Activated CD4-positive, alpha-beta T cell treated with anti-CD3 and anti-CD28 coated beads for 36 hours (primary cell): ENCODE results near the gene RARB. TPM values are rescaled to one million over a fixed set of nuclear protein-coding genes. Genes with fewer than 3 reads are reported as not detected.

Experiments
- ATAC-seq: fragments of 200-7000 bp; cut with Tn5 transposase; one replicate; pipeline ENCODE4 v1.10.0; 2021; ENCODE audit warnings: mild to moderate bottlenecking, moderate library complexity
- CTCF ChIA-PET: fragments of 350-600 bp; sonication (Branson Sonifier 250); formaldehyde crosslinking; loops from one replicate; lab custom pipeline; 2021; ENCODE audit warnings: antibody characterized with exemption; lab: Charles Lee
- POLR2A ChIA-PET: fragments of 350-600 bp; sonication (Branson Sonifier 250); formaldehyde crosslinking; loops from one replicate; lab custom pipeline; 2021; ENCODE audit warnings: antibody characterized with exemption, inconsistent platforms; lab: Charles Lee
- DNase-seq: peaks from one replicate; pipeline ENCODE4 v3.0.0-alpha.2; 2020
- H3K27ac Mint-ChIP-seq: one replicate; pipeline ENCODE4 v1.8.0; 2021; ENCODE audit warnings: mixed read lengths
- H3K27me3 Mint-ChIP-seq: one replicate; pipeline ENCODE4 v1.8.0; 2021; ENCODE audit warnings: mixed read lengths
- H3K36me3 Mint-ChIP-seq: one replicate; pipeline ENCODE4 v1.8.0; 2021; ENCODE audit warnings: low read depth, mixed read lengths
- H3K4me1 Mint-ChIP-seq: one replicate; pipeline ENCODE4 v1.8.0; 2021; ENCODE audit warnings: mixed read lengths
- H3K4me3 Mint-ChIP-seq: one replicate; pipeline ENCODE4 v1.8.0; 2021; ENCODE audit warnings: mild to moderate bottlenecking, moderate library complexity, mixed read lengths
- H3K9me3 Mint-ChIP-seq: one replicate; pipeline ENCODE4 v1.8.0; 2021; ENCODE audit warnings: low read depth, mixed read lengths
- intact Hi-C, 2 experiments: fragments of 100-400 bp; cut with DNase I in 1 of 2; cut with micrococcal nuclease in 1 of 2; formaldehyde crosslinking; loops; one replicate each; pipeline versions ENCODE4 v1.14.2 to v1.15.1; 2022 to 2024; cut with DNase I, micrococcal nuclease
- total RNA-seq, 2 experiments: library from RNA; stranded (reverse); gene quantifications; one replicate each; pipeline ENCODE4 v1.2.3, GENCODE V29; 2021

Gene RARB
- total RNA-seq, 2 experiments from 2014 or later, result not detected

GRCh38 chr3:25478211-25478757, 50.2 kb downstream of the RARB start:
- ChIA-PET POLR2A (interaction anchor here (0.5 kb wide), 1 partner anchor 53 kb away, joined by 3 read pairs; no protein-coding TSS in a partner anchor), CTCF (no interaction called here)
- H3K4me1 Mint-ChIP-seq, result no peaks in the 10 kb centered on the region
- no peak for DNase-seq
- peaks cover 2% of the 10 kb centered on the region for H3K27me3 Mint-ChIP-seq
- ATAC-seq, result no peak
- no peak overlapping the region for H3K27ac Mint-ChIP-seq
- intact Hi-C loops, result no loop called here
- no peaks in the 10 kb centered on the region for H3K36me3 Mint-ChIP-seq
- no peak overlapping the region for H3K4me3 Mint-ChIP-seq
- no peaks in the 10 kb centered on the region for H3K9me3 Mint-ChIP-seq

- no peaks in the 10 kb centered on the region for H3K9me3 Mint-ChIP-seq
- H3K27ac Mint-ChIP-seq, result no peak overlapping the region
- no peak overlapping the region for H3K4me3 Mint-ChIP-seq
- POLR2A ChIA-PET, result no interaction called here
- ATAC-seq, result no peak
- CTCF ChIA-PET, result no interaction called here
- H3K4me1 Mint-ChIP-seq, result no peaks in the 10 kb centered on the region
- intact Hi-C loops, result no loop called here
- H3K36me3 Mint-ChIP-seq, result no peaks in the 10 kb centered on the region
- no peak for DNase-seq
- peaks cover 2% of the 10 kb centered on the region for H3K27me3 Mint-ChIP-seq
Observed at GRCh38 chr3:25478964-25479726, 51.1 kb downstream of the RARB start.

- ATAC-seq, result no peak
- no peaks in the 10 kb centered on the region for H3K9me3 Mint-ChIP-seq
- CTCF ChIA-PET, result no interaction called here
- intact Hi-C loops, result no loop called here
- H3K4me1 Mint-ChIP-seq, result no peaks in the 10 kb centered on the region
- no peak overlapping the region for H3K27ac Mint-ChIP-seq
- no peak overlapping the region for H3K4me3 Mint-ChIP-seq
- H3K36me3 Mint-ChIP-seq, result no peaks in the 10 kb centered on the region
- POLR2A ChIA-PET, result no interaction called here
- no peak for DNase-seq
- peaks cover 2% of the 10 kb centered on the region for H3K27me3 Mint-ChIP-seq
Observed at GRCh38 chr3:25479727-25480010, 51.6 kb downstream of the RARB start.

GRCh38 chr3:25480811-25481210, 52.7 kb downstream of the RARB start:
- no peak overlapping the region for H3K4me3 Mint-ChIP-seq
- POLR2A ChIA-PET, result no interaction called here
- peaks cover 5% of the 10 kb centered on the region for H3K27me3 Mint-ChIP-seq
- DNase-seq (no peak), ATAC-seq (no peak)
- no peaks in the 10 kb centered on the region for H3K4me1 Mint-ChIP-seq
- intact Hi-C loops, result loop anchor here in 1 of 2 experiments (1.0 kb wide), 1 partner anchor 33 kb away; no protein-coding TSS in a partner anchor
- no peak overlapping the region for H3K27ac Mint-ChIP-seq
- no peaks in the 10 kb centered on the region for H3K36me3 Mint-ChIP-seq
- H3K9me3 Mint-ChIP-seq, result no peaks in the 10 kb centered on the region
- CTCF ChIA-PET, result no interaction called here

- no peaks in the 10 kb centered on the region for H3K9me3 Mint-ChIP-seq
- CTCF ChIA-PET, result no interaction called here
- POLR2A ChIA-PET, result no interaction called here
Observed at GRCh38 chr3:25481386-25481785, 53.3 kb downstream of the RARB start.

GRCh38 chr3:25483456-25483855, 55.4 kb downstream of the RARB start:
- H3K4me1 Mint-ChIP-seq, result no peaks in the 10 kb centered on the region
- POLR2A ChIA-PET, result no interaction called here
- no peaks in the 10 kb centered on the region for H3K9me3 Mint-ChIP-seq

More at GRCh38 chr3:25481386-25481785, 53.3 kb downstream of the RARB start:
- Mint-ChIP-seq H3K4me3 (no peak overlapping the region), H3K4me1 (no peaks in the 10 kb centered on the region), H3K27ac (no peak overlapping the region), H3K36me3 (no peaks in the 10 kb centered on the region), H3K27me3 (peaks cover 5% of the 10 kb centered on the region)
- intact Hi-C loops, result loop anchor here in 1 of 2 experiments (1.0 kb wide), 1 partner anchor 33 kb away; no protein-coding TSS in a partner anchor
- no peak for ATAC-seq
- DNase-seq, result no peak

GRCh38 chr3:25485673-25486072, 57.6 kb downstream of the RARB start:
- no peak for DNase-seq
- no peak overlapping the region for H3K27ac Mint-ChIP-seq
- H3K9me3 Mint-ChIP-seq, result no peaks in the 10 kb centered on the region
- H3K4me3 Mint-ChIP-seq, result no peak overlapping the region
- POLR2A ChIA-PET, result no interaction called here
- H3K36me3 Mint-ChIP-seq, result no peaks in the 10 kb centered on the region
- no peaks in the 10 kb centered on the region for H3K4me1 Mint-ChIP-seq
- intact Hi-C loops, result no loop called here
- CTCF ChIA-PET, result no interaction called here
- peaks cover 5% of the 10 kb centered on the region for H3K27me3 Mint-ChIP-seq
- ATAC-seq, result no peak

More at GRCh38 chr3:25483456-25483855, 55.4 kb downstream of the RARB start:
- ATAC-seq, result no peak
- H3K36me3 Mint-ChIP-seq, result no peaks in the 10 kb centered on the region
- peaks cover 5% of the 10 kb centered on the region for H3K27me3 Mint-ChIP-seq
- no peak for DNase-seq
- intact Hi-C loops, result no loop called here
- CTCF ChIA-PET, result no interaction called here
- no peak overlapping the region for H3K27ac Mint-ChIP-seq
- no peak overlapping the region for H3K4me3 Mint-ChIP-seq

GRCh38 chr3:25486932-25487331, 58.9 kb downstream of the RARB start:
- intact Hi-C loops, result no loop called here
- no peaks in the 10 kb centered on the region for H3K36me3 Mint-ChIP-seq
- H3K27me3 Mint-ChIP-seq, result peaks cover 5% of the 10 kb centered on the region
- no peak overlapping the region for H3K4me3 Mint-ChIP-seq
- no peaks in the 10 kb centered on the region for H3K4me1 Mint-ChIP-seq
- CTCF ChIA-PET, result no interaction called here
- ATAC-seq (no peak), DNase-seq (no peak)
- no peak overlapping the region for H3K27ac Mint-ChIP-seq
- POLR2A ChIA-PET, result no interaction called here
- peaks cover under 1% of the 10 kb centered on the region for H3K9me3 Mint-ChIP-seq

GRCh38 chr3:25489858-25490593, 62.0 kb downstream of the RARB start:
- Mint-ChIP-seq H3K27ac (no peak overlapping the region), H3K9me3 (peaks cover 19% of the 10 kb centered on the region), H3K27me3 (peaks cover 3% of the 10 kb centered on the region), H3K4me3 (no peak overlapping the region), H3K4me1 (no peaks in the 10 kb centered on the region), H3K36me3 (peaks cover 4% of the 10 kb centered on the region)
- intact Hi-C loops, result no loop called here
- DNase-seq (no peak), ATAC-seq (no peak)
- CTCF ChIA-PET, result interaction anchor here (0.7 kb wide), 1 partner anchor 1288 kb away, joined by 3 read pairs; no protein-coding TSS in a partner anchor
- POLR2A ChIA-PET, result no interaction called here

GRCh38 chr3:25493246-25493645, 65.2 kb downstream of the RARB start:
- ChIA-PET CTCF (no interaction called here), POLR2A (no interaction called here)
- no peaks in the 10 kb centered on the region for H3K4me1 Mint-ChIP-seq
- H3K27me3 Mint-ChIP-seq, result no peaks in the 10 kb centered on the region
- intact Hi-C loops, result no loop called here
- H3K9me3 Mint-ChIP-seq, result peaks cover 31% of the 10 kb centered on the region
- ATAC-seq (no peak), DNase-seq (no peak)
- H3K36me3 Mint-ChIP-seq, result peaks cover 4% of the 10 kb centered on the region
- no peak overlapping the region for H3K4me3 Mint-ChIP-seq
- no peak overlapping the region for H3K27ac Mint-ChIP-seq

- Mint-ChIP-seq H3K4me3 (no peak overlapping the region), H3K4me1 (no peaks in the 10 kb centered on the region), H3K36me3 (peaks cover 4% of the 10 kb centered on the region), H3K27me3 (no peaks in the 10 kb centered on the region), H3K9me3 (peaks cover 31% of the 10 kb centered on the region), H3K27ac (no peak overlapping the region)
- intact Hi-C loops, result no loop called here
- DNase-seq (no peak), ATAC-seq (no peak)
- ChIA-PET POLR2A (no interaction called here), CTCF (no interaction called here)
Observed at GRCh38 chr3:25493786-25494185, 65.7 kb downstream of the RARB start.

- H3K27me3 Mint-ChIP-seq, result no peaks in the 10 kb centered on the region
- DNase-seq, result no peak
- H3K9me3 Mint-ChIP-seq, result peaks cover 31% of the 10 kb centered on the region
- ATAC-seq, result no peak
- H3K36me3 Mint-ChIP-seq, result peaks cover 4% of the 10 kb centered on the region
- CTCF ChIA-PET, result no interaction called here
- POLR2A ChIA-PET, result no interaction called here
- H3K27ac Mint-ChIP-seq, result no peak overlapping the region
- H3K4me3 Mint-ChIP-seq, result no peak overlapping the region
- intact Hi-C loops, result no loop called here
- H3K4me1 Mint-ChIP-seq, result no peaks in the 10 kb centered on the region
Observed at GRCh38 chr3:25495304-25495703, 67.2 kb downstream of the RARB start.
